C4-2B (cell line): ENCODE measurements around the gene NDUFB7.

Experiments used
- ZFX ChIP-seq: fragments of 450-650 bp; IDR thresholded peaks from 2 replicates; pipeline ENCODE4 v1.6.1; 2017
- TF ChIP-seq, protein P1 (sequence below): fragments of 450-650 bp; conservative IDR thresholded peaks from 2 replicates; pipeline ENCODE4 v1.5.1; 2017; ENCODE audit warnings: mild to moderate bottlenecking

DNA sequence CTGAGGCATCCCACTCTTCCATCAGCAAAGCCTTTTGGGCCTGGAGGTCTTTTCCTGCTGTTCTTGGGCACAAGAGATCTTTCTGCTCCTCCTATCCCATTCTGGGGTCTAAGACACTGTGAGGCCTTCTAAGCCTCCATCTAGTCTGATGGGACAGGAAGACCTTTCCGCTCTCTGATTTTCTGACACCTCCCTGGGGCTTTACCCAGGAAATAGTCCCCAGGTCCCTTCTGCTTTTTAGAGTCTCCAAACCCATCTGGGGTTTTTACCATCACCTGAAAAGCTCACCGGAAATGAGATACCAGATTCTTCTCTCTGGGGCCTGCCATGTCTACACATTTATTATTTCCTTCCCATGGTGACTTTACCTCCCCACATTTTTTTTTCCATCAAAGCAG lies 32.1 kb upstream of the NDUFB7 start:
- TF ChIP-seq, protein P1, sequence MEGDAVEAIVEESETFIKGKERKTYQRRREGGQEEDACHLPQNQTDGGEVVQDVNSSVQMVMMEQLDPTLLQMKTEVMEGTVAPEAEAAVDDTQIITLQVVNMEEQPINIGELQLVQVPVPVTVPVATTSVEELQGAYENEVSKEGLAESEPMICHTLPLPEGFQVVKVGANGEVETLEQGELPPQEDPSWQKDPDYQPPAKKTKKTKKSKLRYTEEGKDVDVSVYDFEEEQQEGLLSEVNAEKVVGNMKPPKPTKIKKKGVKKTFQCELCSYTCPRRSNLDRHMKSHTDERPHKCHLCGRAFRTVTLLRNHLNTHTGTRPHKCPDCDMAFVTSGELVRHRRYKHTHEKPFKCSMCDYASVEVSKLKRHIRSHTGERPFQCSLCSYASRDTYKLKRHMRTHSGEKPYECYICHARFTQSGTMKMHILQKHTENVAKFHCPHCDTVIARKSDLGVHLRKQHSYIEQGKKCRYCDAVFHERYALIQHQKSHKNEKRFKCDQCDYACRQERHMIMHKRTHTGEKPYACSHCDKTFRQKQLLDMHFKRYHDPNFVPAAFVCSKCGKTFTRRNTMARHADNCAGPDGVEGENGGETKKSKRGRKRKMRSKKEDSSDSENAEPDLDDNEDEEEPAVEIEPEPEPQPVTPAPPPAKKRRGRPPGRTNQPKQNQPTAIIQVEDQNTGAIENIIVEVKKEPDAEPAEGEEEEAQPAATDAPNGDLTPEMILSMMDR = no peak
- no peak for TF ChIP-seq ZFX
